HepG2 (cell line): ENCODE results near the gene PSMB10. TPM values are rescaled to one million over a fixed set of nuclear protein-coding genes. Genes with fewer than 3 reads are reported as not detected.

Experiments
- ARNTL ChIP-seq: sonication (generic); formaldehyde crosslinking; IDR thresholded peaks from 2 replicates; pipeline ENCODE4 v1.4.0; 2020; ENCODE audit warnings: mild to moderate bottlenecking, missing genetic modification reagents
- FOXO1 ChIP-seq: sonication (generic); formaldehyde crosslinking; IDR thresholded peaks from 2 replicates; pipeline ENCODE4 v1.4.0; 2020; ENCODE audit warnings: missing genetic modification reagents
- GATAD1 ChIP-seq: IDR thresholded peaks from 2 replicates; pipeline ENCODE4 v1.6.1; 2016; ENCODE audit warnings: missing genetic modification reagents, missing compliant biosample characterization
- KMT2A ChIP-seq: sonication (generic); formaldehyde crosslinking; IDR thresholded peaks from 2 replicates; pipeline ENCODE4 v1.4.0; 2020; ENCODE audit warnings: missing genetic modification reagents
- MBNL3 ChIP-seq: fragments of 250-450 bp; sonication (Bioruptor Pico); conservative IDR thresholded peaks from 2 replicates; pipeline ENCODE4 v1.8.0; 2022; ENCODE audit warnings: mild to moderate bottlenecking, inconsistent platforms
- NFATC3 ChIP-seq: sonication (generic); formaldehyde crosslinking; IDR thresholded peaks from 2 replicates; pipeline ENCODE4 v1.5.1; 2020; ENCODE audit warnings: mild to moderate bottlenecking, missing genetic modification reagents
- NFE2 ChIP-seq: sonication (generic); formaldehyde crosslinking; IDR thresholded peaks from 2 replicates; pipeline ENCODE4 v1.4.0; 2020; ENCODE audit warnings: missing genetic modification reagents
- PAWR ChIP-seq: sonication (generic); formaldehyde crosslinking; IDR thresholded peaks from 2 replicates; pipeline ENCODE4 v1.4.0; 2020; ENCODE audit warnings: missing genetic modification reagents, mild to moderate bottlenecking, borderline replicate concordance
- ZBTB10 ChIP-seq: sonication (generic); formaldehyde crosslinking; IDR thresholded peaks from 2 replicates; pipeline ENCODE4 v1.4.0; 2020; ENCODE audit warnings: missing genetic modification reagents, borderline replicate concordance
- ZEB1 ChIP-seq: IDR thresholded peaks from 2 replicates; pipeline ENCODE4 v1.6.1; 2012; ENCODE audit warnings: mild to moderate bottlenecking, low read depth, inconsistent platforms; ENCODE audit not compliant: insufficient replicate concordance
- ZNF33B ChIP-seq: sonication (generic); formaldehyde crosslinking; IDR thresholded peaks from 2 replicates; pipeline ENCODE4 v1.5.1; 2020; ENCODE audit warnings: mild to moderate bottlenecking, missing genetic modification reagents
- ZNF512 ChIP-seq: sonication (generic); formaldehyde crosslinking; IDR thresholded peaks from 2 replicates; pipeline ENCODE4 v1.4.0; 2020; ENCODE audit warnings: mild to moderate bottlenecking, missing genetic modification reagents
- ZNF619 ChIP-seq: sonication (generic); formaldehyde crosslinking; IDR thresholded peaks from 2 replicates; pipeline ENCODE4 v1.4.0; 2020; ENCODE audit warnings: mild to moderate bottlenecking, missing genetic modification reagents
- ZZZ3 ChIP-seq: sonication (generic); formaldehyde crosslinking; IDR thresholded peaks from 2 replicates; pipeline ENCODE4 v1.4.0; 2020; ENCODE audit warnings: missing genetic modification reagents, mild to moderate bottlenecking, borderline replicate concordance
- polyA plus RNA-seq, 8 experiments: library from polyadenylated mRNA; depleted of rRNA in 3 of 8; stranded (reverse) in 7 of 8; unstranded in 1 of 8; fragments of >200 nt; fragmentation: Illumina TruSeq in 4 of 8; extraction: Trizol in 4 of 8; gene quantifications; 2 replicates each; pipeline versions ENCODE4 v1.2.1 to v1.2.3, GENCODE V29; 2011 to 2016; ENCODE audit warnings: low read depth in 4 of 8, missing spikeins in 1 of 8, mixed read lengths in 1 of 8; ENCODE audit not compliant: insufficient read depth in 1 of 8
- total RNA-seq, 5 experiments: library from RNA; depleted of rRNA; stranded (reverse); fragments of >200 nt; fragmentation: Illumina TruSeq; extraction: Trizol; gene quantifications; 2 replicates each; pipeline ENCODE4 v1.2.3, GENCODE V29; 2016; ENCODE audit warnings: low read depth in 1 of 5
- TF ChIP-seq, protein P1 (sequence below): sonication (generic); formaldehyde crosslinking; IDR thresholded peaks from 2 replicates; pipeline ENCODE4 v1.5.1; 2020; ENCODE audit warnings: mild to moderate bottlenecking, moderate library complexity, missing genetic modification reagents
- TF ChIP-seq, protein P2 (sequence below): sonication (generic); formaldehyde crosslinking; IDR thresholded peaks from 2 replicates; pipeline ENCODE4 v1.8.1; 2023; ENCODE audit warnings: mild to moderate bottlenecking, missing genetic modification reagents
- TF ChIP-seq, protein P3 (sequence below): sonication (generic); formaldehyde crosslinking; conservative IDR thresholded peaks from 2 replicates; pipeline ENCODE4 v1.8.0; 2022; ENCODE audit warnings: low read depth, missing genetic modification reagents
- TF ChIP-seq, protein P4 (sequence below): sonication (generic); formaldehyde crosslinking; IDR thresholded peaks from 2 replicates; pipeline ENCODE4 v1.4.0; 2020; ENCODE audit warnings: missing genetic modification reagents

PSMB10 gene
- total and polyA plus RNA-seq, 2 of the 13 experiments (the other 11 are each of a cell fraction or from before 2014, with no cell fraction given), result 12.7 to 65.9 TPM

GRCh38 chr16:67907397-67908180, 29.1 kb downstream of the PSMB10 start (continued):
- TF ChIP-seq, protein P1, sequence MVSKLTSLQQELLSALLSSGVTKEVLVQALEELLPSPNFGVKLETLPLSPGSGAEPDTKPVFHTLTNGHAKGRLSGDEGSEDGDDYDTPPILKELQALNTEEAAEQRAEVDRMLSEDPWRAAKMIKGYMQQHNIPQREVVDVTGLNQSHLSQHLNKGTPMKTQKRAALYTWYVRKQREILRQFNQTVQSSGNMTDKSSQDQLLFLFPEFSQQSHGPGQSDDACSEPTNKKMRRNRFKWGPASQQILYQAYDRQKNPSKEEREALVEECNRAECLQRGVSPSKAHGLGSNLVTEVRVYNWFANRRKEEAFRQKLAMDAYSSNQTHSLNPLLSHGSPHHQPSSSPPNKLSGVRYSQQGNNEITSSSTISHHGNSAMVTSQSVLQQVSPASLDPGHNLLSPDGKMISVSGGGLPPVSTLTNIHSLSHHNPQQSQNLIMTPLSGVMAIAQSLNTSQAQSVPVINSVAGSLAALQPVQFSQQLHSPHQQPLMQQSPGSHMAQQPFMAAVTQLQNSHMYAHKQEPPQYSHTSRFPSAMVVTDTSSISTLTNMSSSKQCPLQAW, result no peak
- TF ChIP-seq ZNF33B (CRISPR knock-in tag), result no peak
- no peak for TF ChIP-seq ARNTL
- TF ChIP-seq PAWR, result no peak
- TF ChIP-seq GATAD1, result no peak
- no peak for TF ChIP-seq ZNF512
- no peak for TF ChIP-seq NFE2 (CRISPR knock-in tag)
- TF ChIP-seq FOXO1 (CRISPR knock-in tag), result no peak
- TF ChIP-seq, protein P2, sequence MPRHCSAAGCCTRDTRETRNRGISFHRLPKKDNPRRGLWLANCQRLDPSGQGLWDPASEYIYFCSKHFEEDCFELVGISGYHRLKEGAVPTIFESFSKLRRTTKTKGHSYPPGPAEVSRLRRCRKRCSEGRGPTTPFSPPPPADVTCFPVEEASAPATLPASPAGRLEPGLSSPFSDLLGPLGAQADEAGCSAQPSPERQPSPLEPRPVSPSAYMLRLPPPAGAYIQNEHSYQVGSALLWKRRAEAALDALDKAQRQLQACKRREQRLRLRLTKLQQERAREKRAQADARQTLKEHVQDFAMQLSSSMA (CRISPR knock-in tag), result 0 out of 2 replicates have a peak, but pooled peaks have one; percentile 32
- TF ChIP-seq ZBTB10 (CRISPR knock-in tag), result no peak
- no peak for TF ChIP-seq ZEB1
- TF ChIP-seq, protein P3, sequence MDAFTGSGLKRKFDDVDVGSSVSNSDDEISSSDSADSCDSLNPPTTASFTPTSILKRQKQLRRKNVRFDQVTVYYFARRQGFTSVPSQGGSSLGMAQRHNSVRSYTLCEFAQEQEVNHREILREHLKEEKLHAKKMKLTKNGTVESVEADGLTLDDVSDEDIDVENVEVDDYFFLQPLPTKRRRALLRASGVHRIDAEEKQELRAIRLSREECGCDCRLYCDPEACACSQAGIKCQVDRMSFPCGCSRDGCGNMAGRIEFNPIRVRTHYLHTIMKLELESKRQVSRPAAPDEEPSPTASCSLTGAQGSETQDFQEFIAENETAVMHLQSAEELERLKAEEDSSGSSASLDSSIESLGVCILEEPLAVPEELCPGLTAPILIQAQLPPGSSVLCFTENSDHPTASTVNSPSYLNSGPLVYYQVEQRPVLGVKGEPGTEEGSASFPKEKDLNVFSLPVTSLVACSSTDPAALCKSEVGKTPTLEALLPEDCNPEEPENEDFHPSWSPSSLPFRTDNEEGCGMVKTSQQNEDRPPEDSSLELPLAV, result no peak
- TF ChIP-seq KMT2A (CRISPR knock-in tag), result no peak
- TF ChIP-seq ZZZ3 (CRISPR knock-in tag), result no peak
- TF ChIP-seq, protein P4, sequence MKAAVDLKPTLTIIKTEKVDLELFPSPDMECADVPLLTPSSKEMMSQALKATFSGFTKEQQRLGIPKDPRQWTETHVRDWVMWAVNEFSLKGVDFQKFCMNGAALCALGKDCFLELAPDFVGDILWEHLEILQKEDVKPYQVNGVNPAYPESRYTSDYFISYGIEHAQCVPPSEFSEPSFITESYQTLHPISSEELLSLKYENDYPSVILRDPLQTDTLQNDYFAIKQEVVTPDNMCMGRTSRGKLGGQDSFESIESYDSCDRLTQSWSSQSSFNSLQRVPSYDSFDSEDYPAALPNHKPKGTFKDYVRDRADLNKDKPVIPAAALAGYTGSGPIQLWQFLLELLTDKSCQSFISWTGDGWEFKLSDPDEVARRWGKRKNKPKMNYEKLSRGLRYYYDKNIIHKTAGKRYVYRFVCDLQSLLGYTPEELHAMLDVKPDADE, result no peak
- 0 out of 2 replicates have a peak, but pooled peaks have one; percentile 20 for TF ChIP-seq ZNF619 (CRISPR knock-in tag)
- no peak for TF ChIP-seq NFATC3 (CRISPR knock-in tag)
- TF ChIP-seq MBNL3 (CRISPR knock-in tag), result no peak
